Suprapubic skin (tissue), 4 donors: ENCODE data around the gene TUBA1C. TPM values are rescaled to one million over a fixed set of nuclear protein-coding genes. Genes with fewer than 3 reads are reported as not detected.
A peak's percentile ranks its signal among the peaks of the same experiment; 100 is the strongest.

ENCODE experiments used
- DNase-seq, 2 donors: peaks; one replicate each; pipeline ENCODE4 v3.0.0-alpha.2; 2019; ENCODE audit warnings: low spot score in 2 of 2
- H3K27ac ChIP-seq: fragments of 200-600 bp; sonication (generic); one replicate; pipeline ENCODE4 v1.5.1; 2019
- H3K27me3 ChIP-seq: fragments of 200-600 bp; sonication (generic); one replicate; pipeline ENCODE4 v1.5.1; 2019
- H3K36me3 ChIP-seq: fragments of 200-600 bp; sonication (generic); one replicate; pipeline ENCODE4 v1.5.1; 2019
- H3K4me1 ChIP-seq: fragments of 200-600 bp; sonication (generic); one replicate; pipeline ENCODE4 v1.5.1; 2019
- H3K4me3 ChIP-seq: fragments of 200-600 bp; sonication (generic); one replicate; pipeline ENCODE4 v1.5.1; 2019; ENCODE audit warnings: mild to moderate bottlenecking
- H3K9me3 ChIP-seq: fragments of 200-600 bp; sonication (generic); one replicate; pipeline ENCODE4 v1.5.1; 2019
- EP300 ChIP-seq: sonication (generic); formaldehyde crosslinking; IDR thresholded peaks from one replicate; pipeline ENCODE4 v1.6.1; 2017; ENCODE audit warnings: antibody characterized with exemption
- POLR2A ChIP-seq, 2 donors: fragments of 450-650 bp; IDR thresholded peaks; one replicate each; pipeline ENCODE4 v1.6.1; 2017; ENCODE audit warnings: antibody characterized with exemption in 2 of 2, mild to moderate bottlenecking in 2 of 2, moderate library complexity in 2 of 2
- POLR2AphosphoS5 ChIP-seq, 3 donors: sonication (generic); formaldehyde crosslinking; IDR thresholded peaks; one replicate each; pipeline ENCODE4 v1.6.1; 2017; ENCODE audit warnings: antibody characterized with exemption in 3 of 3
- WGBS: methylation state at CpG from one replicate; pipeline ENCODE4 v1.1.5; 2018; 5-methylcytosine and 5-hydroxymethylcytosine counted together
- total RNA-seq, 4 donors: library from RNA; depleted of rRNA; stranded (reverse); fragments of >200 nt; gene quantifications; one replicate each; pipeline ENCODE4 v1.1.0, GENCODE V29; 2016
- TF ChIP-seq, protein P1 (sequence below), 2 donors: fragments of 200-600 bp in 1 of 2; fragments of 450-650 bp in 1 of 2; sonication (generic) in 1 of 2; IDR thresholded peaks; one replicate each; pipeline ENCODE4 v1.5.1; 2016 to 2019; ENCODE audit warnings: antibody characterized with exemption in 2 of 2, mild to moderate bottlenecking in 1 of 2, moderate library complexity in 1 of 2

Gene TUBA1C
- total RNA-seq, 4 donors from 2014 or later = 115 to 747 (median 609) TPM

DNA sequence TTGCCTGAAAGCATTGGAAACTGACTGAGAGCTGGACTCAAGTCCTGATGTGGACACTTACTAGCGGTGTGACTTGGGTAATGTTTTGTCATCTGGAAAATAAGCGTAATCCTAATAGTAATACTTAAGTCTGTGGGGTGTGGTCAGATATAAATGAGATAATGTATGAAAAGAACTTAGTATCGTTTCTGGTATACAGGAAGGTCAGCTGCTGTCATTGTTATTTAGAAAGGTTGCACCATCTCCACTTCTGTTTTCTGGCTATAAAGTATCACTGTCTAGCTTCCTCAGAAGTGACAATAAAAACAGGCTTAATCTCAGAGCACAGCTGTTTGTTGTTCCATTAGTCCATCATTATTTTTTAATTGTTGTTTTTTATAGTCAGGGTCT is 34.1 kb upstream of the TUBA1C start:
- H3K36me3 ChIP-seq = no peaks in the 10 kb centered on the region
- peaks cover 22% of the 10 kb centered on the region for H3K4me1 ChIP-seq
- no peak overlapping the region for H3K4me3 ChIP-seq
- no peak overlapping the region for H3K27ac ChIP-seq
- TF ChIP-seq, protein P1, sequence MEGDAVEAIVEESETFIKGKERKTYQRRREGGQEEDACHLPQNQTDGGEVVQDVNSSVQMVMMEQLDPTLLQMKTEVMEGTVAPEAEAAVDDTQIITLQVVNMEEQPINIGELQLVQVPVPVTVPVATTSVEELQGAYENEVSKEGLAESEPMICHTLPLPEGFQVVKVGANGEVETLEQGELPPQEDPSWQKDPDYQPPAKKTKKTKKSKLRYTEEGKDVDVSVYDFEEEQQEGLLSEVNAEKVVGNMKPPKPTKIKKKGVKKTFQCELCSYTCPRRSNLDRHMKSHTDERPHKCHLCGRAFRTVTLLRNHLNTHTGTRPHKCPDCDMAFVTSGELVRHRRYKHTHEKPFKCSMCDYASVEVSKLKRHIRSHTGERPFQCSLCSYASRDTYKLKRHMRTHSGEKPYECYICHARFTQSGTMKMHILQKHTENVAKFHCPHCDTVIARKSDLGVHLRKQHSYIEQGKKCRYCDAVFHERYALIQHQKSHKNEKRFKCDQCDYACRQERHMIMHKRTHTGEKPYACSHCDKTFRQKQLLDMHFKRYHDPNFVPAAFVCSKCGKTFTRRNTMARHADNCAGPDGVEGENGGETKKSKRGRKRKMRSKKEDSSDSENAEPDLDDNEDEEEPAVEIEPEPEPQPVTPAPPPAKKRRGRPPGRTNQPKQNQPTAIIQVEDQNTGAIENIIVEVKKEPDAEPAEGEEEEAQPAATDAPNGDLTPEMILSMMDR (IDR thresholded peaks at IDR 0.05) = no peak
- TF ChIP-seq POLR2A (IDR thresholded peaks at IDR 0.05) (no peak), EP300 (no peak), POLR2AphosphoS5 (IDR thresholded peaks at IDR 0.05) (no peak)
- no peak for DNase-seq
- no peaks in the 10 kb centered on the region for H3K9me3 ChIP-seq
- 59% methylated on average over 3 of the region's 3 CpGs for WGBS
- H3K27me3 ChIP-seq = no peaks in the 10 kb centered on the region

GRCh38 chr12:49231878-49232655 is 32.8 kb upstream of the TUBA1C start:
- 64% methylated on average over 9 of the region's 9 CpGs for WGBS
- H3K4me3 ChIP-seq = no peak overlapping the region
- no peaks in the 10 kb centered on the region for H3K36me3 ChIP-seq
- TF ChIP-seq POLR2A (IDR thresholded peaks at IDR 0.05) (no peak), EP300 (no peak), POLR2AphosphoS5 (IDR thresholded peaks at IDR 0.05) (no peak)
- TF ChIP-seq, protein P1 (IDR thresholded peaks at IDR 0.05) = no peak
- H3K4me1 ChIP-seq = peaks cover 21% of the 10 kb centered on the region
- peak overlapping the region; percentile 59 for H3K27ac ChIP-seq
- DNase-seq = no peak
- no peaks in the 10 kb centered on the region for H3K27me3 ChIP-seq
- no peaks in the 10 kb centered on the region for H3K9me3 ChIP-seq

GRCh38 chr12:49232940-49233841 is 31.7 kb upstream of the TUBA1C start:
- Histone ChIP-seq H3K36me3 (no peaks in the 10 kb centered on the region), H3K4me1 (peaks cover 21% of the 10 kb centered on the region), H3K9me3 (no peaks in the 10 kb centered on the region), H3K4me3 (peak overlapping the region; percentile 59), H3K27me3 (no peaks in the 10 kb centered on the region), H3K27ac (peak overlapping the region; percentile 59)
- no peak for DNase-seq
- TF ChIP-seq EP300 = no peak
- TF ChIP-seq POLR2AphosphoS5 (IDR thresholded peaks at IDR 0.05) = no peak
- TF ChIP-seq, protein P1 (IDR thresholded peaks at IDR 0.05) = no peak
- TF ChIP-seq POLR2A (IDR thresholded peaks at IDR 0.05) = no peak
- WGBS = 79% methylated on average over 24 of the region's 25 CpGs

GRCh38 chr12:49233842-49234526 is 30.9 kb upstream of the TUBA1C start:
- Histone ChIP-seq H3K27me3 (no peaks in the 10 kb centered on the region), H3K27ac (peak overlapping the region; percentile 94), H3K9me3 (no peaks in the 10 kb centered on the region), H3K36me3 (no peaks in the 10 kb centered on the region), H3K4me1 (peaks cover 21% of the 10 kb centered on the region), H3K4me3 (peak overlapping the region; percentile 59)
- DNase-seq = peak in 1 of 2 donors; percentile 76
- TF ChIP-seq, protein P1 (IDR thresholded peaks at IDR 0.05) = no peak
- TF ChIP-seq EP300 (no peak), POLR2A (IDR thresholded peaks at IDR 0.05) (no peak), POLR2AphosphoS5 (IDR thresholded peaks at IDR 0.05) (no peak)
- 69% methylated on average over 19 of the region's 19 CpGs for WGBS
